B cell (primary cell): ENCODE data around the gene ACOXL. TPM values are rescaled to one million over a fixed set of nuclear protein-coding genes. Genes with fewer than 3 reads are reported as not detected.

Experiments used
- ATAC-seq: fragments of 200-7000 bp; cut with Tn5 transposase; one replicate; pipeline ENCODE4 v1.10.0; 2021; ENCODE audit warnings: low read depth, mild to moderate bottlenecking, moderate number of reproducible peaks, moderate library complexity
- CTCF ChIA-PET: fragments of 350-600 bp; sonication (Branson Sonifier 250); formaldehyde crosslinking; loops from one replicate; lab custom pipeline; 2021; ENCODE audit warnings: antibody characterized with exemption, inconsistent platforms; lab: Charles Lee
- POLR2A ChIA-PET: fragments of 350-600 bp; sonication (Branson Sonifier 250); formaldehyde crosslinking; loops from one replicate; lab custom pipeline; 2021; ENCODE audit warnings: antibody characterized with exemption; lab: Charles Lee
- DNase-seq: peaks from one replicate; pipeline ENCODE4 v3.0.0; 2013
- H2AFZ ChIP-seq: 2 replicates; pipeline ENCODE4 v1.6.1; 2012; ENCODE audit warnings: mild to moderate bottlenecking, low read depth, low read length; ENCODE audit not compliant: insufficient read depth, poor library complexity, severe bottlenecking
- H3K27ac ChIP-seq, 2 donors: 1 replicate in 1 of 2; 2 replicates in 1 of 2; pipeline ENCODE4 v1.5.1; 2012 to 2013; ENCODE audit warnings: low read length in 2 of 2, mild to moderate bottlenecking in 2 of 2, moderate library complexity in 1 of 2
- H3K27me3 ChIP-seq, 4 experiments: fragments of 200-600 bp in 1 of 4; sonication (generic) in 1 of 4; replicated peaks in 1 of 4; 1 replicate in 2 of 4; 2 replicates in 2 of 4; pipeline versions ENCODE4 v1.6.1 to v1.7.0; 2013 to 2016; ENCODE audit warnings: low read length in 3 of 4, mild to moderate bottlenecking in 2 of 4, mixed read lengths in 1 of 4, moderate library complexity in 1 of 4; ENCODE audit not compliant: insufficient read depth in 4 of 4, control insufficient read depth in 3 of 4; ENCODE audit errors: control extremely low read depth in 1 of 4
- H3K36me3 ChIP-seq, 2 experiments: replicated peaks in 1 of 2; 1 replicate in 1 of 2; 2 replicates in 1 of 2; pipeline versions ENCODE4 v1.6.1 to v1.7.1; 2013; ENCODE audit warnings: low read length in 1 of 2; ENCODE audit not compliant: insufficient read depth in 2 of 2, control insufficient read depth in 1 of 2; ENCODE audit errors: control extremely low read depth in 1 of 2, extremely low read depth in 1 of 2
- H3K4me1 ChIP-seq, 2 donors: fragments of 200-600 bp in 1 of 2; sonication (generic) in 1 of 2; 1 replicate in 1 of 2; 2 replicates in 1 of 2; pipeline versions ENCODE4 v1.5.1 to v1.6.1; 2013 to 2017; ENCODE audit warnings: low read length in 2 of 2; ENCODE audit not compliant: control insufficient read depth in 2 of 2, insufficient read depth in 2 of 2
- H3K4me2 ChIP-seq: replicated peaks from 2 replicates; pipeline ENCODE3; 2012; ENCODE audit warnings: mild to moderate bottlenecking, low read depth, low read length; ENCODE audit not compliant: poor library complexity, severe bottlenecking
- H3K4me3 ChIP-seq, 5 experiments: fragments of 200-600 bp in 1 of 5; sonication (generic) in 1 of 5; 1 replicate in 3 of 5; 2 replicates in 2 of 5; pipeline versions ENCODE4 v1.5.1 to v1.7.0; 2011 to 2016; ENCODE audit warnings: low read length in 4 of 5, mild to moderate bottlenecking in 4 of 5, low read depth in 2 of 5, control low read depth in 1 of 5, moderate library complexity in 1 of 5; ENCODE audit not compliant: insufficient read depth in 1 of 5; ENCODE audit errors: control extremely low read depth in 1 of 5, extremely low read depth in 1 of 5
- H3K79me2 ChIP-seq: fragments of 200-600 bp; sonication (generic); one replicate; pipeline ENCODE4 v1.6.0; 2016; ENCODE audit warnings: low read length; ENCODE audit not compliant: control insufficient read depth, insufficient read depth
- H3K9ac ChIP-seq: fragments of 200-600 bp; sonication (generic); 2 replicates; pipeline ENCODE4 v1.6.1; 2017; ENCODE audit warnings: mild to moderate bottlenecking, low read length, moderate library complexity
- H3K9me3 ChIP-seq, 3 donors: one replicate each; pipeline versions ENCODE4 v1.6.1 to v1.7.1; 2013; ENCODE audit warnings: low read length in 2 of 3; ENCODE audit not compliant: control insufficient read depth in 2 of 3, insufficient read depth in 1 of 3; ENCODE audit errors: control extremely low read depth in 1 of 3
- H4K20me1 ChIP-seq: 2 replicates; pipeline ENCODE4 v1.6.0; 2012; ENCODE audit warnings: mild to moderate bottlenecking, low read length; ENCODE audit not compliant: insufficient read depth, control insufficient read depth, poor library complexity, severe bottlenecking
- H3K27ac Mint-ChIP-seq: one replicate; pipeline ENCODE4 v1.8.0; 2021; ENCODE audit warnings: mixed read lengths
- H3K27me3 Mint-ChIP-seq: one replicate; pipeline ENCODE4 v1.8.0; 2021; ENCODE audit warnings: mixed read lengths
- H3K4me1 Mint-ChIP-seq: one replicate; pipeline ENCODE4 v1.8.0; 2021; ENCODE audit warnings: mixed read lengths
- H3K4me3 Mint-ChIP-seq: one replicate; pipeline ENCODE4 v1.8.0; 2021; ENCODE audit warnings: mixed read lengths
- H3K9me3 Mint-ChIP-seq: one replicate; pipeline ENCODE4 v1.8.0; 2022; ENCODE audit warnings: mixed read lengths; ENCODE audit not compliant: insufficient read depth
- EZH2 ChIP-seq: IDR thresholded peaks from 2 replicates; pipeline ENCODE4 v1.6.1; 2012; ENCODE audit warnings: borderline replicate concordance, low read depth, mild to moderate bottlenecking, moderate library complexity, low read length; ENCODE audit not compliant: insufficient read depth, poor library complexity, severe bottlenecking
- WGBS: methylation state at CpG from one replicate; pipeline ENCODE4 v1.1.5; 2013; ENCODE audit warnings: missing lambda C conversion rate; ENCODE audit not compliant: insufficient coverage; 5-methylcytosine and 5-hydroxymethylcytosine counted together
- intact Hi-C: fragments of 100-400 bp; cut with micrococcal nuclease; formaldehyde crosslinking; loops from one replicate; pipeline ENCODE4 v1.10.0; 2022
- polyA plus RNA-seq: library from polyadenylated mRNA; depleted of rRNA; stranded (reverse); fragments of >200 nt; gene quantifications from 2 replicates; pipeline ENCODE4 v1.2.3, GENCODE V29; 2012
- total RNA-seq, 2 donors: library from RNA; stranded (reverse); fragments of 120-200 nt in 1 of 2; gene quantifications; 1 replicate in 1 of 2; 2 replicates in 1 of 2; pipeline versions ENCODE4 v1.2.3 to v1.2.4, GENCODE V29; 2013 to 2022
- TF ChIP-seq, protein P1 (sequence below): fragments of 200-600 bp; IDR thresholded peaks from one replicate; pipeline ENCODE4 v1.8.0; 2022; ENCODE audit warnings: antibody characterized with exemption, mild to moderate bottlenecking

ACOXL gene
- total and polyA plus RNA-seq, 2 donors (not counting 1 experiment from before 2014, with no cell fraction given) = 0.06 TPM; not detected in 1

DNA sequence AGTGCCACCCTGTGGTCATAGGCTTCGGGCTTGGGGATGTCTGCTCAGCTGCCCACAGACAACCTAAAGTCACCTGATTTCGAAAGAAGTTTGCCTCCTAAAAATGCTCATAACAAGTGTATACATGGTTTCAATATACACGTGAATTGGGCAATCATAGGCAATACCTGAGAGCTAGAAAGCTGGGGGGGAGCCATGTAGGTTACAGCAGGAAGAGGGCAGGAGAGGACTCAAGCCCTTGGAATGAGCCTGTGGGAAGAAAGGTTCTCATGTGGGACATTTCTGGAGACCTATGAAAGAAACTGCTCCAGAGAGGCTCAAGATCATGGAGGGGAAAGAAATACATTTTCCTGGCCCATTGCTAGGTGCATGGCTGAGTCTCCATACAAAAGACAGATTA lies 109.7 kb downstream of the ACOXL start:
- ChIA-PET CTCF (no interaction called here), POLR2A (no interaction called here)
- Histone ChIP-seq H3K79me2 (no peaks in the 10 kb centered on the region), H4K20me1 (no peaks in the 10 kb centered on the region), H3K36me3 (no peaks in the 10 kb centered on the region), H3K27ac (no peak overlapping the region), H3K9ac (no peak overlapping the region), H3K27me3 (no peaks in the 10 kb centered on the region), H3K4me2 (no peak overlapping the region), H3K9me3 (no peaks in the 10 kb centered on the region), H3K4me1 (peaks cover 4 to 6% of the 10 kb centered on the region in 2 donors), H2AFZ (no peak overlapping the region), H3K4me3 (no peak overlapping the region)
- no peaks in the 10 kb centered on the region for H3K27me3 Mint-ChIP-seq
- no peaks in the 10 kb centered on the region for H3K9me3 Mint-ChIP-seq
- H3K4me3 Mint-ChIP-seq = no peak overlapping the region
- no peak for TF ChIP-seq EZH2
- TF ChIP-seq, protein P1, sequence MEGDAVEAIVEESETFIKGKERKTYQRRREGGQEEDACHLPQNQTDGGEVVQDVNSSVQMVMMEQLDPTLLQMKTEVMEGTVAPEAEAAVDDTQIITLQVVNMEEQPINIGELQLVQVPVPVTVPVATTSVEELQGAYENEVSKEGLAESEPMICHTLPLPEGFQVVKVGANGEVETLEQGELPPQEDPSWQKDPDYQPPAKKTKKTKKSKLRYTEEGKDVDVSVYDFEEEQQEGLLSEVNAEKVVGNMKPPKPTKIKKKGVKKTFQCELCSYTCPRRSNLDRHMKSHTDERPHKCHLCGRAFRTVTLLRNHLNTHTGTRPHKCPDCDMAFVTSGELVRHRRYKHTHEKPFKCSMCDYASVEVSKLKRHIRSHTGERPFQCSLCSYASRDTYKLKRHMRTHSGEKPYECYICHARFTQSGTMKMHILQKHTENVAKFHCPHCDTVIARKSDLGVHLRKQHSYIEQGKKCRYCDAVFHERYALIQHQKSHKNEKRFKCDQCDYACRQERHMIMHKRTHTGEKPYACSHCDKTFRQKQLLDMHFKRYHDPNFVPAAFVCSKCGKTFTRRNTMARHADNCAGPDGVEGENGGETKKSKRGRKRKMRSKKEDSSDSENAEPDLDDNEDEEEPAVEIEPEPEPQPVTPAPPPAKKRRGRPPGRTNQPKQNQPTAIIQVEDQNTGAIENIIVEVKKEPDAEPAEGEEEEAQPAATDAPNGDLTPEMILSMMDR = no peak
- intact Hi-C loops = no loop called here
- no peak for ATAC-seq
- WGBS = 63% methylated on average over 2 of the region's 3 CpGs
- H3K27ac Mint-ChIP-seq = no peak overlapping the region
- peaks cover 5% of the 10 kb centered on the region for H3K4me1 Mint-ChIP-seq
- no peak for DNase-seq

DNA sequence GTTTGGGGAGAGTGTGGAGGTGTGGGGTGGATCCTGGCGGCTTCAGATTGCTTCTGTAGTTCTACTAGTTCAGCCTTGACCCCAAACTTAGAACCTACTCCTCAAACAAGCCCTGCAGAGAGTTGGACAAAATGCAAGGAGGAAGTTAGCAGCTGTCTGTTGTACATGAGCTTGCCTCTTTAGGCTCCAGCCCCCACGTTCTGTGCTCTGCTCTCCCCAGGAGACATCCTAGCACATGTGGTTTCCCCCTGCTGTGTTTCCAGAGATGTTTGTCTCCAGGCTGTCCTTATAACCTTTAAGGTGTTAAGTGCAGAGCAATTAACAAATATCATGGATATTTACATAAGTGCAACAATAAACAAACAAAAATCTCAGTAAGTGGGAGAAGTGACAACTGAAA lies 111.1 kb downstream of the ACOXL start:
- no peak overlapping the region for H2AFZ ChIP-seq
- Mint-ChIP-seq H3K4me1 (peaks cover 8% of the 10 kb centered on the region), H3K27me3 (no peaks in the 10 kb centered on the region), H3K27ac (no peak overlapping the region), H3K4me3 (no peak overlapping the region), H3K9me3 (no peaks in the 10 kb centered on the region)
- H3K4me2 ChIP-seq = no peak overlapping the region
- POLR2A ChIA-PET = no interaction called here
- H3K27me3 ChIP-seq = no peaks in the 10 kb centered on the region
- no peaks in the 10 kb centered on the region for H4K20me1 ChIP-seq
- ATAC-seq (no peak), DNase-seq (no peak)
- no peaks in the 10 kb centered on the region for H3K9me3 ChIP-seq
- H3K9ac ChIP-seq = no peak overlapping the region
- CTCF ChIA-PET = no interaction called here
- TF ChIP-seq, protein P1 = no peak
- no peak for TF ChIP-seq EZH2
- H3K79me2 ChIP-seq = no peaks in the 10 kb centered on the region
- WGBS = 17% methylated on average over 1 of the region's 2 CpGs
- H3K4me3 ChIP-seq = no peak overlapping the region
- no peaks in the 10 kb centered on the region for H3K36me3 ChIP-seq
- intact Hi-C loops = no loop called here
- peaks cover 4 to 14% of the 10 kb centered on the region in 2 donors for H3K4me1 ChIP-seq
- no peak overlapping the region for H3K27ac ChIP-seq
